K562 (cell line): ENCODE measurements around the gene LAMB4. TPM values are rescaled to one million over a fixed set of nuclear protein-coding genes. Genes with fewer than 3 reads are reported as not detected.
A peak's percentile ranks its signal among the peaks of the same experiment; 100 is the strongest.

Source experiments
- ATAC-seq: fragments of 200-7000 bp; cut with Tn5 transposase; 3 replicates; pipeline ENCODE4 v1.9.1; 2020; ENCODE audit warnings: moderate library complexity
- BruUV-seq: library from RNA; stranded (reverse); fragments of 400-500 nt; replicated peaks from 2 replicates; lab custom pipeline; 2021; lab: Mats Ljungman, UMichigan
- CTCF ChIA-PET: fragments of 300-600 bp; formaldehyde crosslinking; extraction: SDS; loops from one replicate; lab custom pipeline; 2021; ENCODE audit warnings: low intra/inter-chr PET ratio; lab: Yijun Ruan, JAX
- POLR2A ChIA-PET: fragments of 300-600, 350-650 bp; sonication (Branson Sonifier 250); formaldehyde crosslinking; extraction: SDS; loops from one replicate; lab custom pipeline; 2021; ENCODE audit warnings: antibody characterized with exemption, inconsistent platforms; lab: Yijun Ruan, JAX
- DNase-seq, 4 experiments: peaks; one replicate each; pipeline versions ENCODE4 v3.0.0 to v3.0.0-alpha.2; 2011 to 2018; ENCODE audit warnings: low spot score in 3 of 4, mixed read lengths in 3 of 4; ENCODE audit errors: extremely low read depth in 1 of 4
- FAIRE-seq: peaks from 2 replicates; lab custom pipeline; 2011; peaks lifted over from hg19 to GRCh38; lab: Jason Lieb, UNC
- H2AFZ ChIP-seq: 2 replicates; pipeline ENCODE4 v1.6.0; 2011; ENCODE audit warnings: low read depth, low read length, control low read depth, inconsistent platforms
- H3K27ac ChIP-seq: fragments of 200-600 bp; 3 replicates; pipeline ENCODE4 v1.8.0; 2011; ENCODE audit warnings: low read depth, mild to moderate bottlenecking, control low read depth, inconsistent platforms, low read length, moderate library complexity, mixed read lengths; ENCODE audit errors: extremely low read depth
- H3K27me3 ChIP-seq, 2 experiments: fragments of 300-600 bp in 1 of 2; 2 replicates in 1 of 2; 3 replicates in 1 of 2; pipeline versions ENCODE4 v1.6.0 to v1.8.0; 2011; ENCODE audit warnings: inconsistent platforms in 2 of 2, low read length in 2 of 2, mild to moderate bottlenecking in 1 of 2, mixed read lengths in 1 of 2, moderate library complexity in 1 of 2; ENCODE audit not compliant: control insufficient read depth in 2 of 2, insufficient read depth in 2 of 2
- H3K36me3 ChIP-seq: fragments of 300-600 bp; 3 replicates; pipeline ENCODE4 v1.8.0; 2011; ENCODE audit warnings: mild to moderate bottlenecking, low read length, inconsistent platforms; ENCODE audit not compliant: control insufficient read depth, insufficient read depth
- H3K4me1 ChIP-seq, 2 experiments: fragments of 200-600 bp in 1 of 2; replicated peaks in 1 of 2; 2 replicates in 1 of 2; 3 replicates in 1 of 2; pipeline versions ENCODE4 v1.5.1 to v1.8.0; 2011; ENCODE audit warnings: inconsistent platforms in 2 of 2, low read length in 2 of 2, mild to moderate bottlenecking in 1 of 2, mixed read lengths in 1 of 2, moderate library complexity in 1 of 2; ENCODE audit not compliant: control insufficient read depth in 2 of 2, insufficient read depth in 2 of 2
- H3K4me2 ChIP-seq: 2 replicates; pipeline ENCODE4 v1.6.1; 2011; ENCODE audit warnings: low read length, control low read depth, inconsistent platforms, mixed read lengths; ENCODE audit not compliant: insufficient read depth
- H3K4me3 ChIP-seq: fragments of 200-600 bp; sonication (generic), shearing (Covaris generic); 2 replicates; pipeline ENCODE4 v1.5.1; 2016; ENCODE audit warnings: control low read depth, inconsistent platforms
- H3K79me2 ChIP-seq: fragments of 200-600 bp; 3 replicates; pipeline ENCODE4 v1.8.0; 2011; ENCODE audit warnings: low read length, inconsistent platforms; ENCODE audit not compliant: control insufficient read depth, insufficient read depth
- H3K9ac ChIP-seq, 2 experiments: 2 replicates each; pipeline versions ENCODE4 v1.6.0 to v1.6.1; 2011; ENCODE audit warnings: low read depth in 2 of 2, low read length in 2 of 2, control low read depth in 1 of 2, inconsistent platforms in 1 of 2, mild to moderate bottlenecking in 1 of 2, mixed read lengths in 1 of 2; ENCODE audit not compliant: insufficient read depth in 1 of 2
- H3K9me1 ChIP-seq: one replicate; pipeline ENCODE4 v1.6.0; 2011; ENCODE audit warnings: inconsistent platforms, mild to moderate bottlenecking, low read length, moderate library complexity; ENCODE audit not compliant: control insufficient read depth, insufficient read depth
- H3K9me3 ChIP-seq: replicated peaks from 2 replicates; pipeline ENCODE4 v1.5.1; 2011; ENCODE audit warnings: low read depth, low read length, inconsistent platforms; ENCODE audit not compliant: control insufficient read depth, insufficient read depth
- H4K20me1 ChIP-seq: replicated peaks from 2 replicates; pipeline ENCODE4 v1.6.1; 2011; ENCODE audit warnings: low read length, inconsistent platforms, mixed read lengths; ENCODE audit not compliant: control insufficient read depth, insufficient read depth
- POLR3G ChIP-seq: IDR thresholded peaks from 2 replicates; pipeline ENCODE4 v1.6.1; 2011; ENCODE audit not compliant: insufficient read length, insufficient replicate concordance; ENCODE audit errors: extremely low read depth
- TEAD2 ChIP-seq: fragments of 450-650 bp; IDR thresholded peaks from 2 replicates; pipeline ENCODE4 v1.6.1; 2016; ENCODE audit warnings: missing genetic modification characterization, control low read depth, missing compliant biosample characterization
- YBX1 ChIP-seq: fragments of 450-650 bp; IDR thresholded peaks from 2 replicates; pipeline ENCODE4 v1.7.1; 2016; ENCODE audit warnings: mild to moderate bottlenecking
- ZKSCAN1 ChIP-seq: fragments of 150-350 bp; IDR thresholded peaks from 2 replicates; pipeline ENCODE4 v1.6.1; 2016; ENCODE audit warnings: low read depth, low read length
- ZNF175 ChIP-seq: fragments of 200-800 bp; sonication (Bioruptor generic); IDR thresholded peaks from 2 replicates; pipeline ENCODE4 v1.6.1; 2016; ENCODE audit warnings: low read depth, mild to moderate bottlenecking, missing genetic modification characterization, missing compliant biosample characterization
- WGBS: fragments of 100-300 bp; shearing (Covaris generic); methylation state at CpG from one replicate; pipeline ENCODE4 v1.1.6; 2016; ENCODE audit warnings: low coverage, mixed read lengths; ENCODE audit not compliant: insufficient coverage; ENCODE audit errors: missing lambda C conversion rate; 5-methylcytosine and 5-hydroxymethylcytosine counted together
- in situ Hi-C: fragments of 300-500 bp; cut with MboI; formaldehyde crosslinking; loops from 4 replicates; pipeline ENCODE4 v1.15.0; 2018; ENCODE audit warnings: inconsistent platforms, mixed read lengths
- intact Hi-C: fragments of 100-400 bp; cut with micrococcal nuclease; formaldehyde crosslinking; loops from 2 replicates; pipeline ENCODE4 v1.14.2; 2022
- polyA plus RNA-seq, 8 experiments: library from polyadenylated mRNA; depleted of rRNA in 4 of 8; stranded (reverse) in 5 of 8; unstranded in 3 of 8; fragments of >200 nt; fragmentation: Nextera tagmentation in 2 of 8; fragmentation: Illumina TruSeq in 1 of 8; extraction: Ambion mirVana in 2 of 8; extraction: Trizol in 1 of 8; gene quantifications; 2 replicates each; pipeline versions ENCODE4 v1.2.1 to v1.2.3, GENCODE V29; 2011 to 2014; ENCODE audit warnings: inconsistent platforms in 1 of 8, missing spikeins in 1 of 8
- total RNA-seq, 7 experiments: library from RNA; depleted of rRNA in 6 of 7; stranded (reverse); fragments of >200 nt in 6 of 7; fragmentation: Illumina TruSeq in 2 of 7; extraction: Trizol in 2 of 7; gene quantifications; 2 replicates each; pipeline versions ENCODE4 v1.2.1 to v1.2.3, GENCODE V29; 2011 to 2021; ENCODE audit warnings: low replicate concordance in 1 of 7
- TF ChIP-seq, protein P1 (sequence below), 2 experiments: fragments of 250-450 bp in 1 of 2; fragments of 450-650 bp in 1 of 2; sonication (Bioruptor Pico) in 1 of 2; IDR thresholded peaks; 2 replicates each; pipeline versions ENCODE4 v1.6.1 to v1.8.0; 2016 to 2021; ENCODE audit warnings: mild to moderate bottlenecking in 2 of 2, moderate library complexity in 2 of 2, missing compliant biosample characterization in 1 of 2, missing genetic modification characterization in 1 of 2

The LAMB4 gene
- total and polyA plus RNA-seq, 9 of the 15 experiments (the other 6 are each of a cell fraction or from before 2014, with no cell fraction given) = 0.06 to 0.13 (median 0.07) TPM; not detected in 6

DNA sequence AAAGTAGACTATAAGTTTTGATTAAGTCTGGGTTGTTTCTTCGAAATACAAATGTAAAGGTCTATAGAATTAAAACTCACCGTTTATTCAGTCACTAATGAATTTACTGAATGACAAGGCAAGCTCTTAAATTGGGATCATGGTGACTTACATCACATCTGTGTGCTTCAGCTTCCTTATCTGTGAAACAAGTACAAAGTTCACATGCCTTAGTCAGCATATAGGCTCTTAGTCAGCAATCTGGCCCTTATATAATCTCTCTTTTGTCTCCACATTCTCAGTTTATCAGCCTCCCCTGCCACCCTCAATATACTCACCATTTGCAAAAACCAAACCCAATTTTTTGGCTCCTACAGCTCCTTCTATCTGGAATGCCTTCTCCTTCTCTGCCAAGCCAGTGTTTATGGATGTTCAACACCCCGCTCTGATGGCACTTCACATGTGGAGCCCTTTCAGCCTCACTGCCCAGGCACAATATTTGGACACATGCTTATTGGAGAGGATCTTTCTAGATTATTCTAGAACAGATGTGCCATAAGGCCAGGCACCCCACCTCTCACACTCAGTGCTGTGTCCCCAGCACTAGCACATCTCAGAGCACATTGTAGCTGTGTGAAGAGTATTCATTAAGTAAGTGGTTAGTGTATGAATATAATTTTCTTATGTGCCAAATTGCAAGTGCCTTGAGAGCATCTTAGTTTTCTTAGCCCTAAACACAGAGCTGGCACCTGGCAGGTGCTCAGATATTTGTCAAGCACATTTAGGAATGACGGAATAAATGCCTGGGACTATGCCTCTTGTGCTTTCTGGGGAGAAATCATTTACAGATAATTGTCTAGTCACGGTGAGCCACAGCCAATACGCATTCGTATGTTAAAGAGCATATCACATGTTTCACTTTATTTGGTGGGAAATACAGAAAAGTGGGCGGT lies 117.4 kb downstream of the LAMB4 start (continued):
- TF ChIP-seq POLR3G = no peak
- peak; percentile 12; the same call in 1 of the 2 replicates for TF ChIP-seq TEAD2 (tag)
- TF ChIP-seq ZNF175 (CRISPR knock-in tag) = no peak; the same call in 1 of the 2 replicates
- TF ChIP-seq, all 486 proteins: peak for 144

DNA sequence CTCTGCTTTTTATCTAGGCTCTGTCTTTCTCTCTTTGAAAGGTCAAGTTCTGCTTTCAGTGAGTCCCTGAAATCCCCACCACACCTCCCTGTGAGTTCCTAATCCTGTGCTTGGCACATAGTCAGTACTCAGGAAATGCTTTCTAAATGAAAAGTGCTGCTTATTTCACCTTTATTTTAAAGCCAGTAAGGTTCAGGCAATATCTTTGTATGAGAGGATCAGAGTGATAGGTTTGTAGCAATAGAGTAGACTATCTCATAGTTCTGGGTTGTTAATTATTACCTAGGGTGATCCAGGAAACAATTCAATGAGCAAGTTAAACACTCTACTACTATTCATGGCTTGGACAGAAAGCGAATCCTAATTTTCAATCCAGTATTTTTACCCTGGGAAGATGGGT lies 119.8 kb downstream of the LAMB4 start:
- no peaks in the 10 kb centered on the region for H3K36me3 ChIP-seq
- 29% methylated on average over 1 of the region's 1 CpG for WGBS
- FAIRE-seq (no peak), ATAC-seq (no peak), DNase-seq (no peak)
- intact Hi-C loops (loop anchor here (5.0 kb wide), 1 partner anchor 118 kb away; the partner anchor contains the start of gene DLD), in situ Hi-C loops (no loop called here)
- POLR2A ChIA-PET = interaction anchor here (0.7 kb wide), 1 partner anchor 10 kb away, joined by 3 read pairs; no protein-coding TSS in a partner anchor
- TF ChIP-seq ZKSCAN1 (peak; percentile 86), YBX1 (no peak)
- TF ChIP-seq, protein P1, sequence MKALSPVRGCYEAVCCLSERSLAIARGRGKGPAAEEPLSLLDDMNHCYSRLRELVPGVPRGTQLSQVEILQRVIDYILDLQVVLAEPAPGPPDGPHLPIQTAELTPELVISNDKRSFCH (CRISPR knock-in tag; IDR thresholded peaks at IDR 0.05) = no peak
- TF ChIP-seq, protein P1 (tag; IDR thresholded peaks at IDR 0.05) = peak; percentile 71; the same call in 1 of the 2 replicates
- H3K9me3 ChIP-seq = no peaks in the 10 kb centered on the region
- H3K4me1 ChIP-seq = peaks cover 5 to 20% of the 10 kb centered on the region in 2 experiments
- no peak overlapping the region for H3K4me2 ChIP-seq
- no peak overlapping the region for H3K27ac ChIP-seq
- no peak overlapping the region for H3K9ac ChIP-seq
- BruUV-seq = no TSS peak
- no peak overlapping the region for H3K4me3 ChIP-seq
- H3K27me3 ChIP-seq = no peaks in the 10 kb centered on the region; a peak in 1 of 5 replicates
- no peaks in the 10 kb centered on the region for H3K9me1 ChIP-seq
- H4K20me1 ChIP-seq = no peaks in the 10 kb centered on the region
- H3K79me2 ChIP-seq = no peaks in the 10 kb centered on the region
- CTCF ChIA-PET = interaction anchor here (0.6 kb wide), 1 partner anchor 84 kb away, joined by 4 read pairs; no protein-coding TSS in a partner anchor
- no peak overlapping the region for H2AFZ ChIP-seq
